Lower leg skin (tissue), 3 donors: ENCODE results near the gene TUBD1.
"Not testable (repeated sequence)": the region's sequence is repeated elsewhere in the genome, so short reads cannot be mapped to it uniquely, and the experiment has no call there.

Experiments
- CTCF ChIP-seq, 3 donors: fragments of 450-650 bp; IDR thresholded peaks; one replicate each; pipeline ENCODE4 v1.5.1; 2016; ENCODE audit warnings: antibody characterized with exemption in 3 of 3, mild to moderate bottlenecking in 3 of 3, moderate library complexity in 2 of 3
- POLR2A ChIP-seq, 2 donors: fragments of 450-650 bp; IDR thresholded peaks; one replicate each; pipeline ENCODE4 v1.6.1; 2016 to 2017; ENCODE audit warnings: antibody characterized with exemption in 2 of 2, mild to moderate bottlenecking in 1 of 2, moderate library complexity in 1 of 2

DNA sequence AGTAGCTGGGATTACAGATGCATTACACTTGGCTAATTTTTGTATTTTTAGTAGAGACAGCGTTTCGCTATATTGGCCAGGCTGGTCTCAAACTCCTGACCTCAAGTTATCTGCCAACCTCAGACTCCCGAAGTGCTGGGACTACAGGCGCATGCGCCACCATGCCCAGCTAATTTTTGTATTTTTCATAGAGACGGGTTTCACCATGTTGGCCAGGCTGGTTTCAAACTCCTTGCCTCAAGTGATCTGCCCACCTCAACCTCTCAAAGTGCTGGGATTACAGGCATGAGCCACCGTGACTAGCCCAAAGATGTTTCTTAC is 39.9 kb downstream of the TUBD1 start:
- not testable (repeated sequence) for TF ChIP-seq POLR2A, CTCF (IDR thresholded peaks at IDR 0.05)
